Spleen (tissue), 11 donors: Measurements from ENCODE around the gene STAT5A. TPM values are rescaled to one million over a fixed set of nuclear protein-coding genes. Genes with fewer than 3 reads are reported as not detected.
A peak's percentile ranks its signal among the peaks of the same experiment; 100 is the strongest.
"Not testable (repeated sequence)": the region's sequence is repeated elsewhere in the genome, so short reads cannot be mapped to it uniquely, and the experiment has no call there.

ENCODE experiments used
- DNase-seq: peaks from one replicate; pipeline ENCODE4 v3.0.0-alpha.2; 2020
- H3K27ac ChIP-seq, 8 donors: fragments of 200-600 bp; sonication (generic) in 7 of 8; 1 replicate in 4 of 8; 2 replicates in 4 of 8; pipeline versions ENCODE4 v1.5.0 to v1.8.0; 2016 to 2021; ENCODE audit warnings: inconsistent platforms in 4 of 8, mild to moderate bottlenecking in 4 of 8, moderate library complexity in 1 of 8
- H3K27me3 ChIP-seq, 7 donors: fragments of 200-600 bp; sonication (generic) in 6 of 7; replicated peaks in 1 of 7; 1 replicate in 4 of 7; 2 replicates in 3 of 7; pipeline versions ENCODE4 v1.5.0 to v1.8.0; 2016 to 2021; ENCODE audit warnings: inconsistent platforms in 3 of 7, mild to moderate bottlenecking in 1 of 7
- H3K36me3 ChIP-seq, 6 donors: fragments of 200-600 bp; sonication (generic) in 5 of 6; 1 replicate in 4 of 6; 2 replicates in 2 of 6; pipeline versions ENCODE4 v1.5.0 to v1.8.0; 2016 to 2021; ENCODE audit warnings: inconsistent platforms in 2 of 6
- H3K4me1 ChIP-seq, 6 donors: fragments of 200-600 bp; sonication (generic) in 5 of 6; 1 replicate in 3 of 6; 2 replicates in 3 of 6; pipeline versions ENCODE4 v1.5.0 to v1.8.0; 2016 to 2021; ENCODE audit warnings: inconsistent platforms in 3 of 6
- H3K4me3 ChIP-seq, 8 donors: fragments of 200-600 bp; sonication (generic) in 7 of 8; 1 replicate in 4 of 8; 2 replicates in 4 of 8; pipeline versions ENCODE4 v1.5.0 to v1.8.0; 2016 to 2021; ENCODE audit warnings: inconsistent platforms in 4 of 8, mild to moderate bottlenecking in 4 of 8, moderate library complexity in 2 of 8
- H3K9me3 ChIP-seq, 8 donors: fragments of 200-600 bp; sonication (generic) in 7 of 8; 1 replicate in 4 of 8; 2 replicates in 4 of 8; pipeline versions ENCODE4 v1.5.0 to v1.8.0; 2016 to 2021; ENCODE audit warnings: inconsistent platforms in 4 of 8
- POLR2A ChIP-seq, 3 donors: fragments of 450-650 bp; IDR thresholded peaks; one replicate each; pipeline ENCODE4 v1.5.1; 2017; ENCODE audit warnings: antibody characterized with exemption in 3 of 3, mild to moderate bottlenecking in 1 of 3
- POLR2AphosphoS5 ChIP-seq, 3 donors: sonication (generic); formaldehyde crosslinking; IDR thresholded peaks; one replicate each; pipeline ENCODE4 v1.5.1; 2017; ENCODE audit warnings: antibody characterized with exemption in 3 of 3
- WGBS, 5 donors: extraction: QIAGEN DNeasy Blood & Tissue Kit in 3 of 5; methylation state at CpG; one replicate each; pipeline versions ENCODE4 v1.1.5 to v1.1.7; 2013 to 2018; 5-methylcytosine and 5-hydroxymethylcytosine counted together
- intact Hi-C: fragments of 100-400 bp; cut with DNase I; formaldehyde crosslinking; loops from one replicate; pipeline ENCODE4 v1.15.0; 2023; ENCODE audit warnings: low total_unique reads
- polyA plus RNA-seq, 3 donors: library from polyadenylated mRNA; stranded (reverse); fragments of 200-250 nt; gene quantifications; one replicate each; pipeline ENCODE4 v1.2.1, GENCODE V29; 2013
- total RNA-seq, 7 donors: library from RNA; depleted of rRNA in 3 of 7; stranded (reverse); fragments of >200 nt in 3 of 7; fragmentation: NEBNext Ultra II Directional in 4 of 7; extraction: Animal tissue kit (Norgen Biotek cat#: 25700) in 4 of 7; gene quantifications; one replicate each; pipeline versions ENCODE4 v1.1.0 to v1.2.1, GENCODE V29; 2016 to 2021
- TF ChIP-seq, protein P1 (sequence below), 11 experiments: fragments of 200-600 bp in 7 of 11; fragments of 450-650 bp in 4 of 11; sonication (generic) in 4 of 11; IDR thresholded peaks in 8 of 11; conservative IDR thresholded peaks in 3 of 11; 1 replicate in 7 of 11; 2 replicates in 4 of 11; pipeline versions ENCODE4 v1.4.0 to v1.8.0; 2016 to 2021; ENCODE audit warnings: antibody characterized with exemption in 11 of 11, inconsistent platforms in 4 of 11, mild to moderate bottlenecking in 1 of 11
- donor health status: healthy with polysubstance abuse.
- donor health status: DM: no; HTN: no; CAD: no; lungs with moderate emphysema.
- donor health status: DM: no; HTN: no; CAD: no.
- donor health status: Bipolar disorder and iron deficiency.
- donor health status: healthy.
- donor health status: DM: no; HTN: no; CAD: no.
- donor health status: DM: yes; HTN: yes; CAD: no.

STAT5A gene
- total and polyA plus RNA-seq, 10 donors, result 22.7 to 131 (median 71.6) TPM

DNA sequence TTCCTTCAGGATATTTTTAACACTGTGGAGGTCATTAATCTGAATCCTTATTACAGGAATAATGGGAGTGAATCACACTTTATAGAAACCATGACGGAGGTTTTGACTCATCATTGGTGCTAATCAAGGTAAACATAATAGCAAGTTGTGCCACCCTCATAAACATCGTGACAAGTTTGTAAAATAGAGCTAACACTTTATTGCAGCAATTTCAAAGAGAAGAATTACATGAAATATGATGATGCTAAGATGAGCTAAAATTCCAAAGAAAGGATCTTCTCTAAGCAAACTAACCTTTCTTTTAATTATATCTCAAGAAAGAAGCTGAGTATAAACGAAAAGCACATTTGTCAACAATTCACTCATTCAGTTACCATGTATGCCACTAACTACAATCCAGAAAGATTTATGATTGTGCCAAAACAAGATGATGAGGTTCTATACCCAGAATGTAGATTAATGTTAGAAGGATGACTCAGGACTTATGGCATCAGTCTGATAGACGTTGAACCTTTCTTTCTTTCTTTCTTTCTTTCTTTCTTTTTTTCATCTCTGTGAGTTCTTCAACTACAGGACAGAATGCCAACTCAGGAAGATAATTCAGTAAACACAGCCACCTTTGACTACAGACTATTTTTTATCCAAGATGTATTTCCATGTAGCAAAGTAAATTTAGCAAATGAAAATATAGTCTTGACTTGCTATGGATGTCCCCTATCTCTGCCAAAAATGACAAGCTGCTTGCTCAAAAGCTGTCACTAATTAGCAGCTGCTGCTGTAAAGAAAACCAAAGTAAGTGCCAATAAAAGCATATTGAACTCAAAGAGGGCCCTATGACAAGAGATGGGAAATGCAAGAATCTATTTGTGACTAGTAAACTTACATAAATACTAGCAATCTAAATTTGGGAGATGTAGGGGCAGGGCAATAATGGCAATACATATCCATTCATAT lies 35.4 kb upstream of the STAT5A start:
- DNase-seq, result no peak
- Histone ChIP-seq H3K36me3 (no peaks in the 10 kb centered on the region), H3K27me3 (no peaks in the 10 kb centered on the region), H3K4me1 (peaks cover 15 to 98% (median 59%) of the 10 kb centered on the region in 6 donors), H3K9me3 (no peaks in the 10 kb centered on the region), H3K27ac (peak overlapping the region in 5 of 8 donors; percentile 94 to 98 (median 97)), H3K4me3 (no peak overlapping the region)
- intact Hi-C loops, result no loop called here
- no peak for TF ChIP-seq POLR2AphosphoS5 (IDR thresholded peaks at IDR 0.05)
- TF ChIP-seq, protein P1, sequence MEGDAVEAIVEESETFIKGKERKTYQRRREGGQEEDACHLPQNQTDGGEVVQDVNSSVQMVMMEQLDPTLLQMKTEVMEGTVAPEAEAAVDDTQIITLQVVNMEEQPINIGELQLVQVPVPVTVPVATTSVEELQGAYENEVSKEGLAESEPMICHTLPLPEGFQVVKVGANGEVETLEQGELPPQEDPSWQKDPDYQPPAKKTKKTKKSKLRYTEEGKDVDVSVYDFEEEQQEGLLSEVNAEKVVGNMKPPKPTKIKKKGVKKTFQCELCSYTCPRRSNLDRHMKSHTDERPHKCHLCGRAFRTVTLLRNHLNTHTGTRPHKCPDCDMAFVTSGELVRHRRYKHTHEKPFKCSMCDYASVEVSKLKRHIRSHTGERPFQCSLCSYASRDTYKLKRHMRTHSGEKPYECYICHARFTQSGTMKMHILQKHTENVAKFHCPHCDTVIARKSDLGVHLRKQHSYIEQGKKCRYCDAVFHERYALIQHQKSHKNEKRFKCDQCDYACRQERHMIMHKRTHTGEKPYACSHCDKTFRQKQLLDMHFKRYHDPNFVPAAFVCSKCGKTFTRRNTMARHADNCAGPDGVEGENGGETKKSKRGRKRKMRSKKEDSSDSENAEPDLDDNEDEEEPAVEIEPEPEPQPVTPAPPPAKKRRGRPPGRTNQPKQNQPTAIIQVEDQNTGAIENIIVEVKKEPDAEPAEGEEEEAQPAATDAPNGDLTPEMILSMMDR (IDR thresholded peaks at IDR 0.05 in 8 of 11, conservative IDR thresholded peaks at IDR 0.05 in 3 of 11), result no peak
- no peak for TF ChIP-seq POLR2A (IDR thresholded peaks at IDR 0.05)
- 50 to 61% (median 54%) methylated on average over 4 of the region's 4 CpGs for WGBS, 5 donors

DNA sequence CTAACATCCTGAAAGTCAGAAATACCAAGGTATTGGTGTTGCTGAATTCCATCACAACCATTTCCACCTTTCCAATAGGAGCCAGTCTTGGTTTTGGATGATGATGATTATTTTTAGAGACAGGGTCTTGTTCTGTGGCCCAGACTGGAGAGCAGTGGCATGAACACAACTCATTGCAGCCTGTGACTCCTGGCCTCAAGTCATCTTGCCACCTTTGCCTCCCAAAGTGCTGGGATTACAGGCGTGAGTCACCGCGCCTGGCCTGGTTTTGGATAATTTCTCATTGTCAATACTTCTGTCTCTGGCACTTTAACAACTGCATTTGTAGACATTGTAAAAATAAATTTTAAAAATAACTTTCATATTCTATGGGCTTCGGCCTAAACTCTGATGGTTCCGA lies 34.7 kb upstream of the STAT5A start:
- no peak overlapping the region for H3K4me3 ChIP-seq
- no peak for DNase-seq
- H3K27ac ChIP-seq, result peak overlapping the region in 3 of 8 donors; percentile 94 to 98 (median 98)
- peaks cover 9 to 97% (median 52%) of the 10 kb centered on the region in 6 donors for H3K4me1 ChIP-seq
- TF ChIP-seq POLR2AphosphoS5 (IDR thresholded peaks at IDR 0.05) (no peak), POLR2A (IDR thresholded peaks at IDR 0.05) (no peak)
- TF ChIP-seq, protein P1 (IDR thresholded peaks at IDR 0.05 in 8 of 11, conservative IDR thresholded peaks at IDR 0.05 in 3 of 11), result no peak
- 95 to 98% (median 98%) methylated on average over 5 of the region's 5 CpGs for WGBS, 5 donors
- no peaks in the 10 kb centered on the region for H3K9me3 ChIP-seq
- no peaks in the 10 kb centered on the region for H3K36me3 ChIP-seq
- intact Hi-C loops, result no loop called here
- no peaks in the 10 kb centered on the region for H3K27me3 ChIP-seq

DNA sequence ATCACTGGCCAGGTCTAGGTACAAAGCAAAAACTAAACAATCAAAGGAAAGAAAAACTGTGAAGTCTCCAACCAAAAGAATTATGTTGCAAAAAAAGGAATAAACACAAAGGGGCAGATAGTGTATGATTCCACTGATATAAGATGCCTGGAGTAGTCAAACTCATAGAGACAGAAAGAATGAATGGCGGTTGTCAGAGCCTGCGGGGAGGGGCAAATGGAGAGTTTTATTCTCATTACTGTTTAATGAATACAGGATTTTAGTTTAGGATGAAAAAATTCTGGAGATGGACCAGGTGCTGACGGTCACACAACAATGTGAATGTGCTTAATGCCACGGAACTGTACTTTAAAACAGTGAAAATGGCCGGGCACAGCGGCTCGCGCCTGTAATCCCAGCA lies 32.9 kb upstream of the STAT5A start:
- H3K9me3 ChIP-seq, result no peaks in the 10 kb centered on the region
- 91 to 99% (median 96%) methylated on average over 8 of the region's 8 CpGs for WGBS, 5 donors
- no peak for TF ChIP-seq POLR2A (IDR thresholded peaks at IDR 0.05)
- TF ChIP-seq POLR2AphosphoS5 (IDR thresholded peaks at IDR 0.05), result no peak
- TF ChIP-seq, protein P1 (IDR thresholded peaks at IDR 0.05 in 8 of 11, conservative IDR thresholded peaks at IDR 0.05 in 3 of 11), result no peak
- intact Hi-C loops, result no loop called here
- no peak overlapping the region for H3K4me3 ChIP-seq
- DNase-seq, result no peak
- peak overlapping the region in 2 of 8 donors; percentile 41 to 94 for H3K27ac ChIP-seq
- peaks cover 0 to 97% (median 34%) of the 10 kb centered on the region in 6 donors for H3K4me1 ChIP-seq
- H3K27me3 ChIP-seq, result no peaks in the 10 kb centered on the region
- no peaks in the 10 kb centered on the region for H3K36me3 ChIP-seq

DNA sequence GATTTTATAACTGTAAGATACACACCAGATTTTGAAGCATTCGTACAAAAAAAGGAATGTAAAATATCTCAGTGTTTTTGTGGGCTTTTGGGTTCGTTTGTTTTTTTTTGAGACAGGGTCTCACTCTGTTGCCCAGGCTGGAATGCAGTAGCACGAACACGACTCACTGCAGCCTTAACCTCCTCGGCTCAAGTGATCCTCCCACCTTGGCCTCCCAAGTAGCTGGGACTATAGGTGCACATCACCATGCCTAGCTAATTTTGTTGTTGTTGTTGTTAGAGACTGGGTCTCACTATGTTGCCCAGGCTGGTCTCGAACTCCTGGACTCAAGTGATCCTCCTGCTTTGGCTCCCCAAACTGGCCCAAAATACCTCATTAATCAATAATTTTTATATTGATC lies 28.0 kb upstream of the STAT5A start:
- intact Hi-C loops, result no loop called here
- Histone ChIP-seq H3K9me3 (no peaks in the 10 kb centered on the region), H3K36me3 (no peaks in the 10 kb centered on the region), H3K27me3 (no peaks in the 10 kb centered on the region), H3K27ac (no peak overlapping the region), H3K4me1 (peaks cover 0 to 75% (median 13%) of the 10 kb centered on the region in 6 donors), H3K4me3 (no peak overlapping the region)
- TF ChIP-seq, protein P1 (IDR thresholded peaks at IDR 0.05 in 8 of 11, conservative IDR thresholded peaks at IDR 0.05 in 3 of 11), result no peak
- no peak for TF ChIP-seq POLR2AphosphoS5 (IDR thresholded peaks at IDR 0.05)
- no peak for TF ChIP-seq POLR2A (IDR thresholded peaks at IDR 0.05)
- no peak for DNase-seq
- WGBS, 5 donors, result 86 to 96% (median 92%) methylated on average over 6 of the region's 6 CpGs

DNA sequence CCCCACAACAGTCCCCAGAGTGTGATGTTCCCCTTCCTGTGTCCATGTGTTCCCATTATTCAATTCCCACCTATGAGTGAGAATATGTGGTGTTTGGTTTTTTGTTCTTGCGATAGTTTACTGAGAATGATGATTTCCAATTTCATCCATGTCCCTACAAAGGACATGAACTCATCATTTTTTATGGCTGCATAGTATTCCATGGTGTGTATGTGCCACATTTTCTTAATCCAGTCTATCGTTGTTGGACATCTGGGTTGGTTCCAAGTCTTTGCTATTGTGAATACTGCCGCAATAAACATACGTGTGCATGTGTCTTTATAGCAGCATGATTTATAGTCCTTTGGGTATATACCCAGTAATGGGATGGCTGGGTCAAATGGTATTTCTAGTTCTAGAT lies 23.9 kb upstream of the STAT5A start:
- intact Hi-C loops, result not testable (repeated sequence)

More for the DNA sequence above, 23.9 kb upstream of the STAT5A start:
- peaks cover 0 to 73% (median 17%) of the 10 kb centered on the region in 6 donors for H3K4me1 ChIP-seq
- H3K9me3 ChIP-seq, H3K36me3 ChIP-seq, H3K27me3 ChIP-seq, DNase-seq, H3K4me3 ChIP-seq, H3K27ac ChIP-seq: not testable (repeated sequence)
- 100% methylated on average over 2 of the region's 4 CpGs; no CpG with 5 or more reads in 4 of the 5 donors for WGBS, 5 donors
